Spleen (tissue), 7 donors: ENCODE data around the gene PKMYT1.

Experiments
- CTCF ChIP-seq, 11 experiments: fragments of 200-600 bp in 7 of 11; fragments of 450-650 bp in 4 of 11; sonication (generic) in 4 of 11; IDR thresholded peaks in 8 of 11; conservative IDR thresholded peaks in 3 of 11; 1 replicate in 7 of 11; 2 replicates in 4 of 11; pipeline versions ENCODE4 v1.4.0 to v1.8.0; 2016 to 2021; ENCODE audit warnings: antibody characterized with exemption in 11 of 11, inconsistent platforms in 4 of 11, mild to moderate bottlenecking in 1 of 11
- POLR2AphosphoS5 ChIP-seq, 3 donors: sonication (generic); formaldehyde crosslinking; IDR thresholded peaks; one replicate each; pipeline ENCODE4 v1.5.1; 2017; ENCODE audit warnings: antibody characterized with exemption in 3 of 3
- donor health status: DM: no; HTN: no; CAD: no; lungs with moderate emphysema.
- donor health status: DM: no; HTN: no; CAD: no.
- donor health status: DM: no; HTN: no; CAD: no.

GRCh38 chr16:2950773-2951172, 29.5 kb downstream of the PKMYT1 start:
- TF ChIP-seq POLR2AphosphoS5 (IDR thresholded peaks at IDR 0.05) (no peak), CTCF (IDR thresholded peaks at IDR 0.05 in 8 of 11, conservative IDR thresholded peaks at IDR 0.05 in 3 of 11) (no peak)
